Common myeloid progenitor, CD34-positive (primary cell): ENCODE measurements around the gene OPN1MW.
"Not testable (repeated sequence)": the region's sequence is repeated elsewhere in the genome, so short reads cannot be mapped to it uniquely, and the experiment has no call there.

Experiments
- CTCF ChIA-PET: fragments of 350-600 bp; sonication (Branson Sonifier 250); formaldehyde crosslinking; loops from one replicate; lab custom pipeline; 2021; ENCODE audit warnings: antibody characterized with exemption; lab: Charles Lee
- POLR2A ChIA-PET: fragments of 350-600 bp; sonication (Branson Sonifier 250); formaldehyde crosslinking; loops from one replicate; lab custom pipeline; 2021; ENCODE audit warnings: antibody characterized with exemption; lab: Charles Lee
- DNase-seq, 3 donors: peaks; one replicate each; pipeline versions ENCODE4 v3.0.0 to v3.0.0-alpha.2; 2013
- H3K27ac ChIP-seq, 2 experiments: 1 replicate in 1 of 2; 2 replicates in 1 of 2; pipeline ENCODE4 v1.7.0; 2013; ENCODE audit warnings: inconsistent platforms in 2 of 2, low read length in 2 of 2, mild to moderate bottlenecking in 2 of 2, low read depth in 1 of 2, moderate library complexity in 1 of 2; ENCODE audit not compliant: severe bottlenecking in 2 of 2, insufficient read depth in 1 of 2, poor library complexity in 1 of 2
- H3K27me3 ChIP-seq, 5 experiments: replicated peaks in 2 of 5; 1 replicate in 3 of 5; 2 replicates in 2 of 5; pipeline versions ENCODE4 v1.6.1 to v1.7.0; 2013; ENCODE audit warnings: low read length in 4 of 5, mild to moderate bottlenecking in 2 of 5, moderate library complexity in 2 of 5, inconsistent platforms in 1 of 5; ENCODE audit not compliant: insufficient read depth in 5 of 5, control insufficient read depth in 4 of 5
- H3K36me3 ChIP-seq, 4 experiments: 1 replicate in 2 of 4; 2 replicates in 2 of 4; pipeline versions ENCODE4 v1.6.1 to v1.7.0; 2013; ENCODE audit warnings: low read length in 3 of 4, control low read depth in 1 of 4, mild to moderate bottlenecking in 1 of 4; ENCODE audit not compliant: control insufficient read depth in 4 of 4, insufficient read depth in 4 of 4
- H3K4me1 ChIP-seq, 4 experiments: 1 replicate in 3 of 4; 2 replicates in 1 of 4; pipeline versions ENCODE4 v1.6.1 to v1.7.1; 2013; ENCODE audit warnings: low read length in 3 of 4, mild to moderate bottlenecking in 3 of 4, control low read depth in 1 of 4, inconsistent platforms in 1 of 4, moderate library complexity in 1 of 4; ENCODE audit not compliant: control insufficient read depth in 4 of 4, insufficient read depth in 4 of 4; ENCODE audit errors: control extremely low read depth in 1 of 4
- H3K4me3 ChIP-seq, 7 experiments: 1 replicate in 4 of 7; 2 replicates in 3 of 7; pipeline versions ENCODE4 v1.5.1 to v1.7.0; 2013; ENCODE audit warnings: mild to moderate bottlenecking in 7 of 7, low read length in 6 of 7, moderate library complexity in 6 of 7, inconsistent platforms in 2 of 7, low read depth in 2 of 7, control low read depth in 1 of 7; ENCODE audit not compliant: insufficient read depth in 4 of 7, control insufficient read depth in 1 of 7; ENCODE audit errors: extremely low read depth in 1 of 7
- H3K9me3 ChIP-seq, 5 experiments: 1 replicate in 4 of 5; 2 replicates in 1 of 5; pipeline versions ENCODE4 v1.6.1 to v1.7.1; 2013; ENCODE audit warnings: low read length in 4 of 5, mild to moderate bottlenecking in 2 of 5, inconsistent platforms in 1 of 5, low read depth in 1 of 5, moderate library complexity in 1 of 5; ENCODE audit not compliant: control insufficient read depth in 4 of 5, insufficient read depth in 2 of 5; ENCODE audit errors: control extremely low read depth in 1 of 5
- WGBS: methylation state at CpG from one replicate; pipeline ENCODE4 v1.1.5; 2013; ENCODE audit not compliant: insufficient coverage; 5-methylcytosine and 5-hydroxymethylcytosine counted together

The OPN1MW gene

DNA sequence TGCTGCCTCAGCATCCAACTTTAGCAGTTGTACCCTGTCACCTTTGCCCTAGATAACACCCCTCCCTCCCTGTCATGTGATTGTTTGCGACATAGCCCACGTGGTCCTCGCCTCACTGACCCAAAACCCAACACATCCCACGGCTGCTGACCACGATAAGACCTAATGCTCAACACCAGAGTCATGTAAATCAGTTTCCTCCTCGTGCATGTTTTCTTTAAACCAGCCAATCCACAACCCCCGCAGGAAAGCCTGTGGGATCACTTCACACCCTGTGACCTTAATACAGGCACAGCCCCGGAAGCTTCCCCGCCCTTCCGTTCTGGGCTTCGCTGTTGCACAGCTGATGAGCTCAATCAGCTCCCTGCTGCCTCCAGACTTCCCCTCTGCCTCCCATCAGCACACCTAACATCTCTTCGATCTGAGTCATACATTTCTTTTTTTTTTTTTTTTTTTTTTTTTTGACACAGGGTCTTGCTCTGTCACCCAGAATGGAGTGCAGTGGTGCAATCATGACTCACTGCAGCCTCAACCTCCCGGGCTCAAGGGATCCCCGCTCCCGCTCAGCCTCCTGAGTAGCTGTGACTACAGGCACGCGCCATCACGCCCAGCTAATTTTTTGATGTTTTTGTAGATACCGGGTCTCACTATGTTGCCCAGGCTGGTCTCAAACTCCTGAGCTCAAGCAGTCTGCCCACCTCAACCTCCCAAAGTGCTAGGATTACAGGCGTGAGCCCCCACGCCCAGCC lies 27.4 kb downstream of the OPN1MW start:
- POLR2A ChIA-PET, H3K27me3 ChIP-seq, H3K4me1 ChIP-seq, H3K36me3 ChIP-seq, DNase-seq, H3K9me3 ChIP-seq, CTCF ChIA-PET, H3K4me3 ChIP-seq, H3K27ac ChIP-seq: not testable (repeated sequence)
- no CpG with 5 or more reads among the region's 21 CpGs for WGBS

DNA sequence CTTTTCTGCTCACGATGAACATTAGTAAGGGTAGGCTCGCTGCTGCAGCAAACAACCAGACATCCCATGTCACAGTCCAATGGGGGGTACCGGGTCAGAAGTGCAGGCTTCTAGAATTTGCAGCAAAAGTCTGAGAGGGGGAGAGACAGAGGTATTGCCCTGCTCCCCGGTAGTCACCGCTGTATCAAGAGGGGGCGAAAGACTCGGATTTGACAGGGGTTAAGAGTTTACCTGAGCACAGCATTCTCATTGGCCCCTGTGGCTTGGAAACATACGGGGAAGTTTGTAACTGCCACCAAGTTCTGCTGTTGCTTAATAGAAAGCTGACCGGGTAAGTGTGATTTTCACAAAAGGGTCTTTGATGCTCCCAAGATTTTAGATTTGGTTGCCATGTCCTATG lies 28.7 kb downstream of the OPN1MW start:
- CTCF ChIA-PET, DNase-seq, H3K36me3 ChIP-seq, H3K4me1 ChIP-seq, H3K9me3 ChIP-seq, H3K27ac ChIP-seq, POLR2A ChIA-PET, H3K27me3 ChIP-seq, H3K4me3 ChIP-seq: not testable (repeated sequence)
- no CpG with 5 or more reads among the region's 9 CpGs for WGBS

- CTCF ChIA-PET, DNase-seq, H3K27ac ChIP-seq, H3K4me3 ChIP-seq, H3K27me3 ChIP-seq, H3K36me3 ChIP-seq, POLR2A ChIA-PET, H3K9me3 ChIP-seq, H3K4me1 ChIP-seq: not testable (repeated sequence)
- no CpG with 5 or more reads among the region's 10 CpGs for WGBS
Measured at GRCh38 chrX:154211499-154211898, 29.1 kb downstream of the OPN1MW start.

GRCh38 chrX:154219456-154219855 lies 37.1 kb downstream of the OPN1MW start, which contains the start of gene OPN1MW2:
OPN1MW2 (plus strand) TSS chrX:154219756; CDS start chrX:154219816, 60 bp downstream.
- CTCF ChIA-PET, H3K27me3 ChIP-seq, DNase-seq, H3K27ac ChIP-seq, H3K4me1 ChIP-seq, H3K4me3 ChIP-seq, H3K36me3 ChIP-seq, POLR2A ChIA-PET, H3K9me3 ChIP-seq: not testable (repeated sequence)
- WGBS, result no CpG with 5 or more reads among the region's 16 CpGs

- H3K4me1 ChIP-seq, H3K9me3 ChIP-seq, DNase-seq, H3K27ac ChIP-seq, H3K27me3 ChIP-seq, CTCF ChIA-PET, H3K36me3 ChIP-seq, H3K4me3 ChIP-seq, POLR2A ChIA-PET: not testable (repeated sequence)
- WGBS, result no CpG with 5 or more reads among the region's 6 CpGs
Measured at GRCh38 chrX:154225292-154225691, 42.9 kb downstream of the OPN1MW start.

GRCh38 chrX:154226706-154227105 lies 44.3 kb downstream of the OPN1MW start:
- H3K36me3 ChIP-seq, H3K9me3 ChIP-seq, H3K27ac ChIP-seq, H3K27me3 ChIP-seq, DNase-seq, H3K4me1 ChIP-seq, CTCF ChIA-PET, POLR2A ChIA-PET, H3K4me3 ChIP-seq: not testable (repeated sequence)
- no CpG with 5 or more reads among the region's 9 CpGs for WGBS

DNA sequence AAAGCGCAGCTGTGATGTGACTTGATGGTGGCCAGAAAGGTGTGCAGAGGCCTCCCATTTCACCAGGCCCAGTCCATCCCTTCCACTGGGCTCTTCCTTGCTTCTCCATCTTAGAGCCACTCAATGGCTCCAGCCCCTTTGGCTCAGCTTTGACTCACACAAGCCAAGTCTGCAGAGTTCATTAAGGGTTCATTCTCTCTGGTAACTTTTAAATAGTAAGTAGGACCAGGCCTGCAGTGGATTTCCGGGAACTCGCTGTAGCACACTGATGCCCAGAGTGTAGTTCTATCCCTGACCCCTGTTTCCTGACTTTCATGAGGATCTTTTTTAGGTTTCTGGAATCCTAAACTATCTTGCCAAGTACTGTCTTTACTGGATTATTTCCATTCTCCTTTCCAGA lies 49.0 kb downstream of the OPN1MW start:
- H3K27ac ChIP-seq, H3K36me3 ChIP-seq, DNase-seq, H3K9me3 ChIP-seq, H3K4me3 ChIP-seq, POLR2A ChIA-PET, H3K27me3 ChIP-seq, H3K4me1 ChIP-seq, CTCF ChIA-PET: not testable (repeated sequence)
- no CpG with 5 or more reads among the region's 3 CpGs for WGBS
